Left lung (tissue), 10 donors: ENCODE measurements around the gene BLOC1S4. TPM values are rescaled to one million over a fixed set of nuclear protein-coding genes. Genes with fewer than 3 reads are reported as not detected.
"Not testable (repeated sequence)": the region's sequence is repeated elsewhere in the genome, so short reads cannot be mapped to it uniquely, and the experiment has no call there.

Experiments
- ATAC-seq: fragments of 200-7000 bp; cut with Tn5 transposase; one replicate; pipeline ENCODE4 v1.9.1; 2020; ENCODE audit warnings: moderate library complexity
- DNase-seq, 4 donors: peaks; one replicate each; pipeline ENCODE4 v3.0.0-alpha.2; 2013 to 2020
- H3K27ac ChIP-seq, 2 donors: fragments of 200-600 bp; sonication (generic) in 1 of 2; one replicate each; pipeline versions ENCODE4 v1.5.0 to v1.8.0; 2020 to 2021
- H3K27me3 ChIP-seq, 2 donors: fragments of 200-600 bp; sonication (generic) in 1 of 2; one replicate each; pipeline versions ENCODE4 v1.5.0 to v1.8.0; 2020 to 2021
- H3K36me3 ChIP-seq, 2 donors: fragments of 200-600 bp; sonication (generic) in 1 of 2; one replicate each; pipeline versions ENCODE4 v1.5.0 to v1.8.0; 2020 to 2021
- H3K4me1 ChIP-seq, 2 donors: fragments of 200-600 bp; one replicate each; pipeline ENCODE4 v1.8.0; 2021
- H3K4me3 ChIP-seq, 2 donors: fragments of 200-600 bp; sonication (generic) in 1 of 2; one replicate each; pipeline versions ENCODE4 v1.5.0 to v1.8.0; 2020 to 2021; ENCODE audit warnings: mild to moderate bottlenecking in 1 of 2
- H3K9me3 ChIP-seq, 2 donors: fragments of 200-600 bp; sonication (generic) in 1 of 2; one replicate each; pipeline versions ENCODE4 v1.5.0 to v1.8.0; 2020 to 2021
- intact Hi-C, 2 donors: fragments of 100-400 bp; cut with DNase I; formaldehyde crosslinking; loops; one replicate each; pipeline versions ENCODE4 v1.11.2 to v1.14.2; 2022
- polyA plus RNA-seq, 6 donors: library from polyadenylated mRNA; unstranded; fragments of 120-200 nt; gene quantifications; one replicate each; pipeline ENCODE4 v1.2.1, GENCODE V29; 2013; ENCODE audit not compliant: insufficient read length in 6 of 6
- total RNA-seq, 2 donors: library from RNA; stranded (reverse); fragmentation: NEBNext Ultra II Directional; extraction: Animal tissue kit (Norgen Biotek cat#: 25700); gene quantifications; one replicate each; pipeline ENCODE4 v1.2.1, GENCODE V29; 2021
- TF ChIP-seq, protein P1 (sequence below), 2 donors: fragments of 200-600 bp; sonication (generic) in 1 of 2; IDR thresholded peaks; one replicate each; pipeline versions ENCODE4 v1.5.0 to v1.8.0; 2021; ENCODE audit warnings: antibody characterized with exemption in 2 of 2
- donor health status: DM: no; HTN: yes; CAD: no.
- donor health status: DM: no; HTN: no; CAD: no.

Gene BLOC1S4
- total and polyA plus RNA-seq, 8 donors, result 9.0 to 12.8 (median 10.9) TPM

- intact Hi-C loops, result no loop called here
- DNase-seq (no peak), ATAC-seq (no peak)
- TF ChIP-seq, protein P1, sequence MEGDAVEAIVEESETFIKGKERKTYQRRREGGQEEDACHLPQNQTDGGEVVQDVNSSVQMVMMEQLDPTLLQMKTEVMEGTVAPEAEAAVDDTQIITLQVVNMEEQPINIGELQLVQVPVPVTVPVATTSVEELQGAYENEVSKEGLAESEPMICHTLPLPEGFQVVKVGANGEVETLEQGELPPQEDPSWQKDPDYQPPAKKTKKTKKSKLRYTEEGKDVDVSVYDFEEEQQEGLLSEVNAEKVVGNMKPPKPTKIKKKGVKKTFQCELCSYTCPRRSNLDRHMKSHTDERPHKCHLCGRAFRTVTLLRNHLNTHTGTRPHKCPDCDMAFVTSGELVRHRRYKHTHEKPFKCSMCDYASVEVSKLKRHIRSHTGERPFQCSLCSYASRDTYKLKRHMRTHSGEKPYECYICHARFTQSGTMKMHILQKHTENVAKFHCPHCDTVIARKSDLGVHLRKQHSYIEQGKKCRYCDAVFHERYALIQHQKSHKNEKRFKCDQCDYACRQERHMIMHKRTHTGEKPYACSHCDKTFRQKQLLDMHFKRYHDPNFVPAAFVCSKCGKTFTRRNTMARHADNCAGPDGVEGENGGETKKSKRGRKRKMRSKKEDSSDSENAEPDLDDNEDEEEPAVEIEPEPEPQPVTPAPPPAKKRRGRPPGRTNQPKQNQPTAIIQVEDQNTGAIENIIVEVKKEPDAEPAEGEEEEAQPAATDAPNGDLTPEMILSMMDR (IDR thresholded peaks at IDR 0.05), result no peak
- H3K27me3 ChIP-seq, result no peaks in the 10 kb centered on the region
- H3K36me3 ChIP-seq, result no peaks in the 10 kb centered on the region
- no peaks in the 10 kb centered on the region for H3K9me3 ChIP-seq
- H3K4me1 ChIP-seq, result peaks cover 6 to 17% of the 10 kb centered on the region in 2 donors
- H3K4me3 ChIP-seq, result no peak overlapping the region
- no peak overlapping the region for H3K27ac ChIP-seq
These were observed 36.5 kb downstream of the BLOC1S4 start for GRCh38 chr4:6752486-6752829.

DNA sequence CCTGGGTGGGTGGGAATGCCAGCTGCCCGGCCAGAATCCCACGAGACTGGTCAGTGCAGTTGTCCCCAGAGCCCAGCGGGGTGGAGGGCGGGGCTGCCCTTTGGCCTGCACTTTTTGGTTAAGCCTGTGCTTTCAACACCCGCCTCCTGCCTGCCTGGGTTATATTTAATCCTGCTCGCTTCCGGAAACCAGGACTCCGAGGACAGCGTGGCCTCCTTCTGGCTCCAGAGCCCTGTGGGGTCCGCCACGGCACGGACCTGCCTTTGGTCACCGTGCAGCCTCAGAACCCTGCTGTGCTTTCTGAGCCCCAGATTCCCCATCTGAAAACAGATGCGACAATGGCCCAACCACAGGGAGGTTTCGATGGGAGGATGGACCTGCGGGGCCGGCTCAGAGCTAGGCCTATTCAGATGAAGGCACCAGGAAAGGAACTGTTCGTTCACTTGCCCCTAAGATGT is 37.2 kb downstream of the BLOC1S4 start:
- no peaks in the 10 kb centered on the region for H3K9me3 ChIP-seq
- intact Hi-C loops, result no loop called here
- H3K4me3 ChIP-seq, result no peak overlapping the region
- DNase-seq (no peak), ATAC-seq (no peak)
- no peaks in the 10 kb centered on the region for H3K27me3 ChIP-seq
- TF ChIP-seq, protein P1 (IDR thresholded peaks at IDR 0.05), result no peak
- no peaks in the 10 kb centered on the region for H3K36me3 ChIP-seq
- peaks cover 3 to 17% of the 10 kb centered on the region in 2 donors for H3K4me1 ChIP-seq
- no peak overlapping the region for H3K27ac ChIP-seq

- ATAC-seq, result no peak
- Histone ChIP-seq H3K4me3 (no peak overlapping the region), H3K4me1 (peaks cover 0 to 17% of the 10 kb centered on the region in 2 donors), H3K9me3 (no peaks in the 10 kb centered on the region), H3K27me3 (no peaks in the 10 kb centered on the region), H3K27ac (no peak overlapping the region), H3K36me3 (no peaks in the 10 kb centered on the region)
- intact Hi-C loops, result no loop called here
- TF ChIP-seq, protein P1 (IDR thresholded peaks at IDR 0.05), result no peak
- no peak for DNase-seq
These were observed 37.9 kb downstream of the BLOC1S4 start for GRCh38 chr4:6753891-6754290.

DNA sequence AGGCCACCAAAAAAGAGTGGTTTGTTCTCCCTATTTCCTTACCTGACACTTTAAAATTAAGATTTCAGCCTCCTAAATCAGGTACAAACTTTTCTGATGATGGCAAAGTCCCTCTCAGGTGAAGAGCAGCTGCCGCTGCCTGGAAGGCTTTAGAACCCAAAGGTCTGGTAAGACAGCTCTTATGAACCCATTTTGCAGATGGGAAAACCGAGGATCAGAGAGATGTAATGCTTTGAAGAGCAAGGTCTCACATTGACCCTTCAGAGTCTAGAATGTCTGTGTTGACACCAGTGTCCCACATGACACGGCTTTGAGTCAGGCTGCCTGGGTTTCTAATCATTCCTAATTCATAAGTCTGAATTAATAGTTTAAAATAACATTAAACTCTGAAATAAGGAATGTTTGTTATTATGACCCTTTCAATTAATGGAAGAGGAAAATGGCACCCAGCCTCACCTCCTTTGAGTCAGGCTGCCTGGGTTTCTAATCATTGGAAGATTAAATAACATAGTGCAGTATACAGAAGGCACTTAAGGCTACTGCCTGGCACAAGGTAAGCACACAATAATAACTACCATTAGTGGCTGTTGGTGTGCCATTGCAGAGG is 38.6 kb downstream of the BLOC1S4 start:
- H3K4me1 ChIP-seq, result peaks cover 0 to 11% of the 10 kb centered on the region in 2 donors
- TF ChIP-seq, protein P1 (IDR thresholded peaks at IDR 0.05), result no peak
- no peak overlapping the region for H3K4me3 ChIP-seq
- intact Hi-C loops, result no loop called here
- no peaks in the 10 kb centered on the region for H3K9me3 ChIP-seq
- H3K27ac ChIP-seq, result no peak overlapping the region
- H3K36me3 ChIP-seq, result no peaks in the 10 kb centered on the region
- no peak for ATAC-seq
- H3K27me3 ChIP-seq, result no peaks in the 10 kb centered on the region
- no peak for DNase-seq

DNA sequence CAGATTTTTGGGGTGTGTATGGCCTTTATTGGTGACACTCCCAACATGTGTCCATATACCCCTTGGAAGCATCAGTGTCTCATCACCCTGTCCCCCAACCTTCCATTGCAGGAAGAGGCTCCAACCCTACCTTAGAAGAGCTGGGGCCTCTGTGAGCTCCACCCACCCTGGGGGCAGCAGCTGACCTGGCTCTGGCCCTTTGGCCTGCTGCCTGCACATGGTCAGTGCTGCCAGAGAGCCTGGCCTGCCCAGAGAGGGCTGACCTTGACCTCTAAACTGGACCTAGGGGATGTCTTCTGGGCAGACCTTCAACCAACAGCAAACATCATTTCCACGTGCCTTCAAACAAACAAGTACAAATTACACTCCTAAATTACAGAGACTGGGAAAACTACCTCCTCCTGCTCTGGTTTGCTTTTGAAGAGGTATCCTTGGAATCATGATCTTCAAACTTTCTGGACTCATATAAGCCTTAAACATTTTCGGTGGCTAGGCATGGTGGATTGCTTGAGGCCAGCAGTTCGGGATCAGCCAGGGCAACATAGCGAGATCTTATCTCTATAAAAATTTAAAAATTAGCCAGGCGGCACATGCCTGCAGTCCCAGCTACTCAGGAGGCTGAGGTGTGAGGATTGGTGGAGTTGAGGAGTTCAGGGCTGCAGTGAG is 39.2 kb downstream of the BLOC1S4 start:
- Histone ChIP-seq H3K36me3 (no peaks in the 10 kb centered on the region), H3K4me1 (peaks cover 0 to 8% of the 10 kb centered on the region in 2 donors), H3K9me3 (no peaks in the 10 kb centered on the region), H3K27me3 (no peaks in the 10 kb centered on the region), H3K27ac (no peak overlapping the region), H3K4me3 (no peak overlapping the region)
- TF ChIP-seq, protein P1 (IDR thresholded peaks at IDR 0.05), result no peak
- DNase-seq (no peak), ATAC-seq (no peak)
- intact Hi-C loops, result no loop called here

GRCh38 chr4:6756345-6756744 is 40.4 kb downstream of the BLOC1S4 start:
- DNase-seq, H3K27me3 ChIP-seq, H3K27ac ChIP-seq, ATAC-seq, H3K36me3 ChIP-seq, H3K9me3 ChIP-seq, H3K4me1 ChIP-seq, intact Hi-C loops, H3K4me3 ChIP-seq: not testable (repeated sequence)
